ENCODE results near the gene FAM78A.

Gene FAM78A

DNA sequence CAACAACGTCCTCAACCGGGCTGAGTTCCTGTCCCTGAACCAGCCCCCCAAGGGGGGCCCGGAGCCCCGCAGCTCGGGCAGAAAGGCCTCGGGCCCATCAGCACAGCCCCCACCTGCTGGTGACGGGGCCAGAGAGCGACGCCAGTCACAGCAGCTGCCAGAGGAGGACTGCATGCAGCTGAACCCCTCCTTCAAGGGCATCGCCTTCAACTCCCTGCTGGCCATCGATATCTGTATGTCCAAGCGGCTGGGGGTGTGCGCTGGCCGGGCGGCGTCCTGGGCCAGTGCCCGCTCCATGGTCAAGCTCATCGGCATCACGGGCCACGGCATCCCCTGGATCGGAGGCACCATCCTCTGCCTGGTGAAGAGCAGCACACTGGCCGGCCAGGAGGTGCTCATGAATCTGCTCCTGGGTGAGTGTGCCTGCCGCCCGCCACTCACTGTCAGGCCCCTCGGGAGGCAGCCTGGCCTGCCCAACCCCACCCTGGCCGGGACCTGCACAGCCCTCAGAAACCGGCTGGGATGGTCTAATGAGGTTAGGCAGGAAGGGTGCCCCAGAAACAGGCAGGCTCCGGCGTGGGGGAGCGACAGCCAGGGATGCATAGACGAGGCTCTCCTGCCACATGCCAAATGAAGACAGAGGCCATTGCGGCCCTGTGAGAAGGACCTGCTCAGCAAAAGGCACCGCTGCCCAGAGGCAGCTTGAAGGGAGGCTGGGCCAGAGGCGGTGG lies 13.9 kb upstream of the FAM78A start:
- Histone ChIP-seq H3K36me3 (ENCODE audit: insufficient read depth, low read length) (0 out of 2 replicates have a peak, but pooled peaks cover 5% of the 10 kb centered on the region), H3K27ac (ENCODE audit: low read depth, low read length) (peak overlapping the region; percentile 37; the same call in 1 of the 2 replicates), H2AFZ (ENCODE audit: low read length, unreplicated experiment) (peak overlapping the region; percentile 84), H3K79me2 (ENCODE audit: control insufficient read depth, insufficient read depth, low read length, unreplicated experiment) (peaks cover 28% of the 10 kb centered on the region), H3K4me1 (ENCODE audit: control insufficient read depth, insufficient read depth, low read length, unreplicated experiment) (peaks cover 6% of the 10 kb centered on the region), H3K27me3 (ENCODE audit: insufficient read depth, low read length) (no peaks in the 10 kb centered on the region), H3K4me3 (ENCODE audit: low read depth, low read length) (peak overlapping the region; percentile 85)

DNA sequence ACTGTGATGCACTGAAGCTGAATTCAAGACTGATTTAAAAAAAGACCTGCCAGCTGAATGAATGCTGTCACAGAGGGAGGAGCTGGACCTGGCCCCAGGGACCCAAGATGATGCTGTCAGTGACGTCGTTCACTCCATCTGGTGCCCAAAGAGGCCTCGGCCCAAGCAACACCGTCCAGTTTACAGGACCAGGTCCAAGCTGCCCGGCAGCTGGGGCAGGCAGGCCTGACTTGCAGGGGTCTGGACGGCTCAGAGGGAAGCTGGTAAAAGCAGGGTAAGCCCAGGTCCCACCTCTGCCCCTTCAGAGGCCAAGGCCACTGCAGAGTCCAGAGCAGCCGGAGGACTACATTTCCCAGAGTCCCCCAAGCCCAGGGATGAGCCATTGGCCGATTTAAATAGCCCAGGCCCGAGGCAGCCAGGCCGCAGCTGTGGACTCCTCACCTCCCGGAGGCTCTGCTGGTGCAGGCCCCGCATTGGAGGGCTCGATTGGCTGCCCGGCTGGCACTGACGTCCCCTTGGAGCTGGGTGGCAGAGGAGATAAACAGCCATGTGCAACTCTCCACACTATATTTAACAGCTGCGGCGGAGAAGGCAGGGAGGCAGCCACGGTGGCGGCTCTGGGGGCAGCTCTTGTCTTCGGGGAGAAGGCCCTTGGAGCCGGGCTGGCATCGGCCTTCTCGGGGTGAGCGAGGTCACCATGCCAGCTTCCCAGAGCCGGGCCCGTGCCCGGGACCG lies 13.2 kb upstream of the FAM78A start, which contains the start of gene PLPP7:
PLPP7 (plus strand) TSS at position 423 of the 735 bp plus-strand sequence; CDS start at position 698, 275 bp downstream.
- Histone ChIP-seq H3K27ac (ENCODE audit: low read depth, low read length) (peak within 1 kb of the TSS; percentile 37; the same call in 1 of the 2 replicates), H3K36me3 (ENCODE audit: insufficient read depth, low read length) (0 out of 2 replicates have a peak, but pooled peaks cover 5% of the 10 kb centered on the region), H3K4me1 (ENCODE audit: control insufficient read depth, insufficient read depth, low read length, unreplicated experiment) (peaks cover 6% of the 10 kb centered on the region), H3K79me2 (ENCODE audit: control insufficient read depth, insufficient read depth, low read length, unreplicated experiment) (peaks cover 28% of the 10 kb centered on the region), H3K4me3 (ENCODE audit: low read depth, low read length) (peak within 1 kb of the TSS; percentile 85), H2AFZ (ENCODE audit: low read length, unreplicated experiment) (peak within 1 kb of the TSS; percentile 84), H3K27me3 (ENCODE audit: insufficient read depth, low read length) (no peaks in the 10 kb centered on the region)

DNA sequence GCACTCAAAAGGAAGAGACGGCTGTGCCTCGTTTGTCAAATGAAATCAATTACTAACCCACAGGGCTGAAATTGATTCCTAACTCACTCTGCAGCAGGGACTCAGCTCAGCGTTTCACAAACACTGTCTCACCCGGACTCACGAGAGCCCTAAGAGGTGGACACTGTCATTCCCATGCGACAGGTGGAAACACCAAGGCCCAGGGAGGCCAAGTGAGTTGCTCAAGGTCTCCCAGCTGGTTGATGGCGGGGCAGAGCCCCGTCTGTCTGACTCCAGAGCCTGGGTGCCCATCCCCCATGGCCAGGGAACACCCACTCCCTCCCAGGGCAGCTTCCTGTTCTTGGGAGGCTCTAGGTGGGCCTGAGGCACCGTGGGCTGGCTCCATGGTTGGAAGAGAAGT lies 11.9 kb upstream of the FAM78A start:
- no peak overlapping the region for H3K4me3 ChIP-seq (ENCODE audit: low read depth, low read length)
- peaks cover 6% of the 10 kb centered on the region for H3K4me1 ChIP-seq (ENCODE audit: control insufficient read depth, insufficient read depth, low read length, unreplicated experiment)
- H2AFZ ChIP-seq (ENCODE audit: low read length, unreplicated experiment), result no peak overlapping the region
- peaks cover 3% of the 10 kb centered on the region for H3K27me3 ChIP-seq (ENCODE audit: insufficient read depth, low read length)
- H3K36me3 ChIP-seq (ENCODE audit: insufficient read depth, low read length), result 0 out of 2 replicates have a peak, but pooled peaks cover 5% of the 10 kb centered on the region
- peaks cover 28% of the 10 kb centered on the region for H3K79me2 ChIP-seq (ENCODE audit: control insufficient read depth, insufficient read depth, low read length, unreplicated experiment)
- H3K27ac ChIP-seq (ENCODE audit: low read depth, low read length), result no peak overlapping the region

DNA sequence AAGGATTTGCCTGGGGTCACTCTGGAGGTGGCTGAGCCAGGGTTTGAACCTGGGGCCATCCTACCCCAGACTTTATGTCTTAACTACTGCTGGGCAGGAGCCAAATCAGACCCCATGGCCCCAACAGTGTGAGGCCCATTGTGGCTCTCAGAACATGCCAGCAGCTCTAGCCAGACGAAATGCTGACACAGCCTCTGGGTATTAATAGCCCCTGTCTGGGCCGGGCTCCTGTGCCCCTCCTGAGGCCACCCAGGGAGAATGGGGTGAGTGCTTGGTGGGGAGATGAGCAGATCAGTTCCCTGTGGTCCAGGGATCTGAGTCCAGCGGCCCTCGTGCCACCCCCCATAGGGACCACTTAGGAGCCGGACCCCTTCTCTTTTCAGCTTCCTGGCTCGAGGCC lies 11.0 kb upstream of the FAM78A start:
- Histone ChIP-seq H3K27ac (ENCODE audit: low read depth, low read length) (no peak overlapping the region), H3K27me3 (ENCODE audit: insufficient read depth, low read length) (peaks cover 12% of the 10 kb centered on the region), H3K4me1 (ENCODE audit: control insufficient read depth, insufficient read depth, low read length, unreplicated experiment) (peaks cover 6% of the 10 kb centered on the region), H3K79me2 (ENCODE audit: control insufficient read depth, insufficient read depth, low read length, unreplicated experiment) (peaks cover 23% of the 10 kb centered on the region), H2AFZ (ENCODE audit: low read length, unreplicated experiment) (no peak overlapping the region), H3K4me3 (ENCODE audit: low read depth, low read length) (no peak overlapping the region), H3K36me3 (ENCODE audit: insufficient read depth, low read length) (no peaks in the 10 kb centered on the region)

DNA sequence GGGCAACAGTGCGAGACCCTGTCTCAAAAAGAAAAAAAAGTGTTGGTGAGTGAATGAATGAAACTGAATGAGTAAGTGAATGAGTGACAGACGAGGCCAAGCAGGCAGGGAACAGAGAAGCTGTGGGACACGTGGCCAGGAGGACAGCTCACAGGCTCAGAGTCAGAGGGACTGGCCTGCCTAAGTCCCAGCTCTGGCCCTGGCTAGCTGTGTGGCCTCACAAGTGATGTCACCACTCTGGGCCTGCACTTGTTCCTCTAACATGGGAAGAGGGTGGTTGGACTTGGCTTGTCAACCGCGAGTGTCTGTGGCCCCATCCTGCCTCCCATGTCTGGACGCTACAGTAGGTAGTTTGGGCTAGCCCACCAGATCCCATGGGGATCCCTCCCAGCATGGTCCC lies 8.5 kb upstream of the FAM78A start:
- no peaks in the 10 kb centered on the region for H3K4me1 ChIP-seq (ENCODE audit: control insufficient read depth, insufficient read depth, low read length, unreplicated experiment)
- no peaks in the 10 kb centered on the region for H3K36me3 ChIP-seq (ENCODE audit: insufficient read depth, low read length)
- no peaks in the 10 kb centered on the region for H3K79me2 ChIP-seq (ENCODE audit: control insufficient read depth, insufficient read depth, low read length, unreplicated experiment)
- H3K4me3 ChIP-seq (ENCODE audit: low read depth, low read length), result no peak overlapping the region
- peaks cover 35% of the 10 kb centered on the region for H3K27me3 ChIP-seq (ENCODE audit: insufficient read depth, low read length)
- H2AFZ ChIP-seq (ENCODE audit: low read length, unreplicated experiment), result no peak overlapping the region
- H3K27ac ChIP-seq (ENCODE audit: low read depth, low read length), result no peak overlapping the region

DNA sequence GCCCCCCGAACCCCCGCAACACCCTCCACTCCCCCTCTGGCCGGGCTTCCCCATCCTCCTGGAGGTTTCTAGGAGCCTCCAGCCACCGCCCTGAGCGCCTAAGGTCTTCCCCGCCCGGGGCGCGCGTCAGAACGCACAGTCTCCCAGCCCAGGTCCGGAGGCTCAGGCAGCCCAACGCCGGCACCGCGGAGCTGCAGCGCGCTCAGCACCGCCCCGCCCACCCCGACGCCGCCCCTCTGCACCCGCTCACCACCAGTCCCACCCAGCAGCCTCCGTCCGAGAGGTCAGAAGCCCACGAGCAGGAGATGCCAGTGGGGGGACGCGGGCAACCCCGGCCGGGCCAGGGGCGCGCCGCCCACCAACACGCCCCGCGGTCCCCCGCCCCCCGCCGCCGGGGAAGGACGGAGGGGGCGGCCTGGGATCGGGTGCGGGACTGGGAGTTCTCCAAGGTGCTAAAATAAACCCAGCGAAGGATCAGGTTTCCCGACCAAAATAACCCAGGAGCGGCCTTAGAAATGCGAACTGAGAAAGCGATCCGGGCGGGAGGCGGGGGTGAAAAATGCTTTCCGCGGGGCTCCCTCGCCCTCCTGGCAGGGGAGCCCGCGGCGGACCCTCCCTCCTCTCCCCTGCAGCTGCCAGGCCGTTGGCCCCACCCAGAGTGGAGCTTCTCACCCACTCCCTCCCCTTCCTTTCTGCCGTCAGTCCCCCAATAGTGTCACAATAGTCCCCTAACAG lies 6.5 kb upstream of the FAM78A start:
- H3K27ac ChIP-seq (ENCODE audit: low read depth, low read length), result no peak overlapping the region
- peaks cover 35% of the 10 kb centered on the region for H3K27me3 ChIP-seq (ENCODE audit: insufficient read depth, low read length)
- H3K4me1 ChIP-seq (ENCODE audit: control insufficient read depth, insufficient read depth, low read length, unreplicated experiment), result no peaks in the 10 kb centered on the region
- H2AFZ ChIP-seq (ENCODE audit: low read length, unreplicated experiment), result no peak overlapping the region
- no peaks in the 10 kb centered on the region for H3K79me2 ChIP-seq (ENCODE audit: control insufficient read depth, insufficient read depth, low read length, unreplicated experiment)
- H3K4me3 ChIP-seq (ENCODE audit: low read depth, low read length), result no peak overlapping the region
- no peaks in the 10 kb centered on the region for H3K36me3 ChIP-seq (ENCODE audit: insufficient read depth, low read length)

DNA sequence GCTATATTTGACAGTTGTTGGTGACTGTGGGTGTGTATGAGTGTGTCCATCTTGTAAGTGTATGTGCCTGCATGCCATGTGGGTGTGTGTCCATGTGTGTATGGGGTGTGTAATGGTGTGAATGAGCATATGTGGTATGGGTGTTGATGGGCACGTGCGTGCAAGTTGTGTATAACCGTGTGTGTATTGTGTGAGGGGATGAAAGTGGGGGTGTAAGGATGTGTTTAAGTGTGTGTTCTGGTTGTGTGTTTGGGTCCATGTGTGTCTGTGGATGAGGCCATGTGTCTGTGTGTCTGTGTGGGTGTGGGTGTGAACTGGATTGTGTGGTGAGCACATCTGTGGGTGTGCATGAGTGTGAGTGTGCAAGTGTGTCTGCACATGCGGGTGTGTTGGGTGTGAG lies 5.9 kb upstream of the FAM78A start:
- H3K4me1 ChIP-seq (ENCODE audit: control insufficient read depth, insufficient read depth, low read length, unreplicated experiment), result no peaks in the 10 kb centered on the region
- H3K79me2 ChIP-seq (ENCODE audit: control insufficient read depth, insufficient read depth, low read length, unreplicated experiment), result no peaks in the 10 kb centered on the region
- H3K36me3 ChIP-seq (ENCODE audit: insufficient read depth, low read length), result no peaks in the 10 kb centered on the region
- H2AFZ ChIP-seq (ENCODE audit: low read length, unreplicated experiment), result no peak overlapping the region
- peaks cover 38% of the 10 kb centered on the region for H3K27me3 ChIP-seq (ENCODE audit: insufficient read depth, low read length)
- no peak overlapping the region for H3K4me3 ChIP-seq (ENCODE audit: low read depth, low read length)
- H3K27ac ChIP-seq (ENCODE audit: low read depth, low read length), result no peak overlapping the region

DNA sequence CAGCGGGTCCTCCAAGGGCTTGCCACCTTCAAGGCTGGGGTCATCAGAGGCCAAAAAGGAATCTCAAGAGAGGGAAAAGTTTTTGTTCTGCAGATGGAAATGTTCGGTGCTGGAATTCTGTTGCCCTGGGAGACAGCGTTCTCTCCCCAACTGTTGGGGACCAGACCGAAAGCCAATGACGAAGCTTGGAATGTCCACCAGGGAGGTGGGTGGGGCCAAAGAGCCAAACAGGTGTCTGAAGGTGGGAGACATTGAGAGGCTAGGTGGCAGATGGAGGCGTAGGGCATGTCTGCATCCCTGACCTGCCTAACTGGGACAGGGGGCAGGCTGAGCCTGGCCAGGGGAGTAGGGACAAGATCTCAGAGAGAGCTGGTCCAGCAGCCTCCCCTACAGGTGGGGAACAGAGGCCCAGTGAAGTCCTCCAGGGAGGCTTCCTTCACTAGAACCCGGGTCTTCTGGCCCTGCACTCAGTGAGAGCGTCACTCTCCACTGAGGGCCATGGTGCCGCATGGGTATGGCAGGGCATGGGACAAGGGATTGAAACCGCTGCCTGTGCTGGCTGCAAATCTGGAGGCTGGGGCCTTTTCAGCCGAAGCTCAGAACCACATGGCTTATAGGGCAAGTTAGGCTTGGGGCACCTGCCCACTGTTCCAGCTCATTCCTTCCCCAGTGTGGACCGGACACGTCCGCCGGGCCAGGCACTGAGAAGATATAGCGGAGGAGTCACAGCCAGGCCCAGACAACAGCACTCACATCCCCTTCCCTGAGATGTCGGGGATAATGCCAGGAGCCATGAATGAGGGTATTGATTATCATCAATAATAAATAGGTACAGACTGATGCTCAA lies 5.0 kb upstream of the FAM78A start:
- no peak overlapping the region for H2AFZ ChIP-seq (ENCODE audit: low read length, unreplicated experiment)
- no peaks in the 10 kb centered on the region for H3K36me3 ChIP-seq (ENCODE audit: insufficient read depth, low read length)
- H3K27me3 ChIP-seq (ENCODE audit: insufficient read depth, low read length), result peaks cover 45% of the 10 kb centered on the region
- no peak overlapping the region for H3K4me3 ChIP-seq (ENCODE audit: low read depth, low read length)
- H3K27ac ChIP-seq (ENCODE audit: low read depth, low read length), result no peak overlapping the region
- no peaks in the 10 kb centered on the region for H3K79me2 ChIP-seq (ENCODE audit: control insufficient read depth, insufficient read depth, low read length, unreplicated experiment)
- no peaks in the 10 kb centered on the region for H3K4me1 ChIP-seq (ENCODE audit: control insufficient read depth, insufficient read depth, low read length, unreplicated experiment)

DNA sequence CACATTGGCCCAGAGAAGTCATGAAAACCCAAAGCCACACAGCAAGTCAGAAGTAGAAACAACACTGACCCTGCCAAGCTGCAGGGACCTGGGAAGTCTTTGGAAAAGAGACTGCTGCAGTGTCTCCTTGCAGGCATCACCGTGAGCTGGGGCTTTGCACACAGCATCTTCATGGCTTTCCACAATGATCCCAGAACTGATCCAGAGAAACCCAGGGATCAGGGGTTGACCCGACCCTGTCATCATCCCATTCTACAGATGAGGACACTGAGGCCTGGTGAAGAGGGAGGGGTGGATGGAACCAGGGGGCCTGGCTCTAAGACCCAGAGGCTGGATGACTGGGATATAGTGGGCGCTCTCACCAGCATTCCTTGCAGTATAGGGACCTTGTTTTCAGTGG lies 4.3 kb upstream of the FAM78A start:
- Histone ChIP-seq H2AFZ (ENCODE audit: low read length, unreplicated experiment) (no peak overlapping the region), H3K4me3 (ENCODE audit: low read depth, low read length) (no peak overlapping the region), H3K4me1 (ENCODE audit: control insufficient read depth, insufficient read depth, low read length, unreplicated experiment) (no peaks in the 10 kb centered on the region), H3K79me2 (ENCODE audit: control insufficient read depth, insufficient read depth, low read length, unreplicated experiment) (no peaks in the 10 kb centered on the region), H3K27ac (ENCODE audit: low read depth, low read length) (no peak overlapping the region), H3K27me3 (ENCODE audit: insufficient read depth, low read length) (peaks cover 52% of the 10 kb centered on the region), H3K36me3 (ENCODE audit: insufficient read depth, low read length) (no peaks in the 10 kb centered on the region)

Data from ACC112 (cell line).